SK-N-SH treated with all-trans-retinoic acid at 6 μM for 48 hours (cell line): ENCODE data around the gene ZNF362.

Experiments
- CSRNP3 ChIP-seq: fragments of 250-450 bp; sonication (Bioruptor Pico); IDR thresholded peaks from 2 replicates; pipeline ENCODE4 v1.5.1; 2021; ENCODE audit warnings: mild to moderate bottlenecking, moderate library complexity
- RARB ChIP-seq: fragments of 250-450 bp; sonication (Bioruptor Pico); IDR thresholded peaks from 2 replicates; pipeline ENCODE4 v1.8.0; 2021; ENCODE audit warnings: mild to moderate bottlenecking, moderate library complexity

- TF ChIP-seq RARB (CRISPR knock-in tag) (no peak), CSRNP3 (no peak)
Measured at GRCh38 chr1:33255347-33256220, 708 bp upstream of the ZNF362 start.
